ENCODE data around the gene CIAO3. TPM values are rescaled to one million over a fixed set of nuclear protein-coding genes. Genes with fewer than 3 reads are reported as not detected.
A peak's percentile ranks its signal among the peaks of the same experiment; 100 is the strongest.
"Not testable (repeated sequence)": the region's sequence is repeated elsewhere in the genome, so short reads cannot be mapped to it uniquely, and the experiment has no call there.

The CIAO3 gene
- total RNA-seq, result 21.7 and 28.5 TPM in 2 replicates

- peak; percentile 63 for DNase-seq (ENCODE audit: low read depth)
Measured at GRCh38 chr16:740764-741505, at the start of gene CIAO3. CIAO3 (minus strand) TSS chr16:740997; CDS start chr16:740985, 12 bp downstream.

DNA sequence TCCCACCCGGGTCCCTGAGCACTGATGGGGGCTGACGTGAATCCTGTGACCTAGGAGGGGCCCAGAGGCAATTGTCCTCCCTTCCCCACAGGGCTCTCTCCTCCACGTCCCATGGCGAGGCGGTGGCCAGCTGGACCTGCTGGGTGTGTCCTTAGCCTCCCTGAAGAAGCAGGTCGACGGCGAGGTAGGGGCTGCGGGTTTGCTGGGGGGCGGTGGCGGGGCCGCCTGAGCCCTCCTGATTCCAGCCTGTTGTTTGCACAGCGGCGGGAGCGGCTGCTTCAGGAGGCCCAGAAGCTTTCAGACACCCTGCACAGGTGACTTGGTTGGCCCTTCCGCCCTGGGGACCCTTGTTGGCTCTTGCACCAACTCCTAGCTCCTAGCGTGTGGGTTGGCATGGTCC is 49.3 kb upstream of the CIAO3 start:
- no peak for DNase-seq (ENCODE audit: low read depth)

- no peak for DNase-seq (ENCODE audit: low read depth)
Measured at GRCh38 chr16:789191-789850, 48.5 kb upstream of the CIAO3 start.

GRCh38 chr16:788399-789126 is 47.8 kb upstream of the CIAO3 start, which contains the start of gene CHTF18:
CHTF18 (plus strand) TSS chr16:788620; CDS start chr16:788685, 65 bp downstream.
- peak; percentile 53 for DNase-seq (ENCODE audit: low read depth)

- no peak for DNase-seq (ENCODE audit: low read depth)
Measured at GRCh38 chr16:787978-788398, 47.2 kb upstream of the CIAO3 start, which contains the start of gene RPUSD1. RPUSD1 (minus strand) TSS chr16:788381; CDS start chr16:787737, 644 bp downstream.

GRCh38 chr16:787321-787966 is 46.6 kb upstream of the CIAO3 start:
- no peak for DNase-seq (ENCODE audit: low read depth)

DNA sequence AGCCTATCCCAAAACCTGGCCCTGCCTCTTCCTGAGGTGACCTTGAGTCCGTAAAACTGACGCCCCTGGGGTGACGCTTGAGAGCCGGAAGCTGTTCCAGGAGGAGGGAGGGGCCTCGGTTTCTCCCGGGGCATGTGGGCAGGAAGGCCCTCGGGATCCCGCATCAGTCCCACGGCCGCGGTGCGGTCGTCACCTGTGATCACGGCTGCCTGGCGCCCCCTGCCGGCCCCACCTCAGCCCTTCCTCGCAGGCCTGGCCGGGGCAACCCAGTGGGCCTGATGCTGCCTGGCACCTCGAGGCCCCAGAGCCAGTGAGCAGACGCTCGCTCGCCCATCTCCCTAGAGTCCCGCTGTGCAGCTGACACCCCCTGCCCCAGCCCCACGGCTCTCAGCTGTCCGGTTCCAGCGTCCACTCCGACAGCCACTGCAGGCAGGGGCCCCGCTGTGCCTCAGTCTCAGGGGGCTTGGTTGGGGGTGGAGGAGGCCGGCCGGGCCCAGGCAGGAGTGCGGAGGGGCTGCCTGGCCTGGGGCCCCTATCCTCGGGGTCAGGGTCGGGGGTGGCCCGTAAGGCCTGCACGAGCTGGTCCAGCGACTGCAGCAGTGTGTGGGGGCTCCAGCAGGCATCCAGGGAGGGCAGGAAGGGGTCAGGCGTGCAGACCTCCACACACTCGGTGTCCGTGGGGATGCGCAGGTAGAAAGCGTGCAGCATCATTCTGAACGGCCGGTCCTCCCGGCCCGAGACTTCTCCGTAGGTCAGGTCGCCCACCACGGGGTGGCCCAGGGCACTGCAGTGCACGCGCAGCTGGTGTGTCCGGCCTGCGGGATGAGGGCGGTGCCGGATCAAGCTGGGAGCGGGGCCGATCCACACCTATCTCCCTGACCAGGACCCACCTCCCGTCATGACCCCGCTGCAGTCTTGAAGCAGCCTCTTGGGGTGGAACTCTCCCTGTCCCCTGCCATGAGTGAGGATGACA is 45.1 kb upstream of the CIAO3 start:
- no peak for DNase-seq (ENCODE audit: low read depth)

DNA sequence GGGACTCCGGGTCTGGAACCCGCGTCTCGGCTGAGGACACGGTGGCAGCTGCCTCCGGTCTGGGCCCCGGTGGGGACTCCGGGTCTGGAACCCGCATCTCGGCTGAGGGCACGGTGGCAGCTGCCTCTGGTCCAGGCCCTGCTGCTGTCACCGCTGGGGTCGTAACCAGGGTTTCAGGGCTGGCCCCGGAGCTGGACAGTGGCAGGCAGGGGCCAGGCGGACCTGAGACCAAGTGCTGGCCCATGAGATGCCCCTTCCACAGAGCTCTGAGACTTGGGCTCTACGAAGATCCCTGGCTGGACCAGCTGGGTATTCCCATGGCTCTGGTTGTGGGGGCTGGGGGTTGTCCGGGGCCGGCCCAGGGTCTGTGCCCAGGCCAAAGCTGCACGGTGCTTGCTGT is 43.6 kb upstream of the CIAO3 start:
- no peak for DNase-seq (ENCODE audit: low read depth)

- DNase-seq (ENCODE audit: low read depth), result no peak
Measured at GRCh38 chr16:783404-784161, 42.8 kb upstream of the CIAO3 start.

DNA sequence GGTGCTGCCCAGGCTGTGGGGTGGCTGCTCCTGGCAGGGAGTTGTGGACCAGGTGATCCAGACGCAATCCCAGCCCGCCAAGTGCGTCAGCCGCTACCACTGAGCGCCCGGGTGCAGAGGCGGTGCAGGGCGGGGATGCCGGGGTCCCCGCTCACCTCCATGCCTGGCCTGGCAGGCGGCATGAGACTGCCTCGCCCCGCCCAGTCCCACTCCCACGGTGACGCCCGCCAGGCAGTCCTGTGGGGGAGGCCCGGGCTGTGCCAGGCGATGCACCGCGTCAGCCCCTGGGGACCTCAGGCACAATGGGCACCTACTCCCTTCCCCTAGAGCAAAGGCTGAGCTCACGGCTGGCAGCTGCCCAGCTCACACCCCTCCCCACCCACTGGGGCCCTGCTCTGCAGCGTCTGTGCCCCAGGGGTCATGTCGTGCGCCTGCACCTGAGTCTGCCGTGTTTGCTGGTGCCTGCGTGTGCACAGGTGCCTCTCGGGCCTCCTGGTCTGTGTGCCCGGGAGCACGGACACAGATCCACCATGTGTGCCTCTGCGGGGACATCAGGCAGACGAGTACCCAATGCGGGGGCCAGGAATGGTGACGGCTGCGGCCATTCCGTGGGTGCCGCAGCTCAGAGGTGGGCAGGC is 42.1 kb upstream of the CIAO3 start:
- no peak for DNase-seq (ENCODE audit: low read depth)

DNA sequence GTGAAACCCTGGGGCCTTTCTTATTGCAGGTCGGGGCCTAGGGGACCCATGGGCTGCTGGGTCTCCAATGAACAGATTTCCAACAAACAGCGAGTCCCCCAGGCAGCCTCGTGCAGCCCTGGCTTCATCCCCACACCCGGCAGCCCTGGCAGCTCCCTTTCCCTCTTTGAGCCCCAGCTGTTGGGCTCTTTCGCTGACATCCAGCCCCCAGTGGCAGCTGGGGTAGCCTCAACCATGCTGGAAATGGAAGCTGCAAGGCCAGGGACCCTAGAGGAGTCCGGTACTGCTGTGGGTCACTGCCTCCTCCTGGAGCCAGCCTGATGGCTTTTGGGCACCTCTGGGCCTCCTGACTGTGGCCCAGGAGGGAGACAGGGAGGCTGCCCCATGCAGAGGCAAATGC is 41.5 kb upstream of the CIAO3 start:
- no peak for DNase-seq (ENCODE audit: low read depth)

GRCh38 chr16:781346-782010 is 40.7 kb upstream of the CIAO3 start:
- DNase-seq (ENCODE audit: low read depth), result no peak

- no peak for DNase-seq (ENCODE audit: low read depth)
Measured at GRCh38 chr16:780296-780695, 39.5 kb upstream of the CIAO3 start.

DNA sequence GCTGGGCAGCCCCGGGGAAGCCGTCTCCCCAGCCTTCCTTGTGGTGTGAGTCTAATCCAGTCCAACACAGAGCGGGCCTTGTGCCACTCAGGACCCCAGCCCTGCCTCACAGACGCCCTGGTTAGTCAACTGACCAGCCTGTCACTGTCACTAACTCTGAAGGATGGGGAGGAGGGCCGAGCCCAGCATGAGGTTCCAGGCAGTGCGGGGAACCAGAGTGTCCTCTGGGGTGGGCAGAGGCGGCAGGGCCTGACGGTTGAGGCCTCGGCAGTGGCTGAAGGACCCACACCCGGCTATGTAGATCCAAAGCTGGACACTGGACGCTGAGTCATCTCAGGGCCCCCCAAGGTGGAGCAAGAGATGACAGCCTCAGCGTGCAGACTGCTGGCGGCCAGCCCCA is 38.8 kb upstream of the CIAO3 start:
- DNase-seq (ENCODE audit: low read depth), result no peak

- DNase-seq (ENCODE audit: low read depth), result no peak
Measured at GRCh38 chr16:778909-779527, 38.2 kb upstream of the CIAO3 start.

- no peak for DNase-seq (ENCODE audit: low read depth)
Measured at GRCh38 chr16:778447-778846, 37.6 kb upstream of the CIAO3 start.

GRCh38 chr16:777826-778225 is 37.0 kb upstream of the CIAO3 start:
- DNase-seq (ENCODE audit: low read depth), result no peak

- DNase-seq (ENCODE audit: low read depth), result no peak
Measured at GRCh38 chr16:776824-777223, 36.0 kb upstream of the CIAO3 start.

GRCh38 chr16:776298-776697 is 35.5 kb upstream of the CIAO3 start:
- not testable (repeated sequence) for DNase-seq (ENCODE audit: low read depth)

Data from renal cortical epithelial cell (primary cell).